HepG2 (cell line): Measurements from ENCODE around the gene RUSF1. TPM values are rescaled to one million over a fixed set of nuclear protein-coding genes. Genes with fewer than 3 reads are reported as not detected.
A peak's percentile ranks its signal among the peaks of the same experiment; 100 is the strongest.

Source experiments
- ARHGAP35 ChIP-seq: sonication (generic); formaldehyde crosslinking; IDR thresholded peaks from 2 replicates; pipeline ENCODE4 v1.9.0; 2022; ENCODE audit warnings: mild to moderate bottlenecking, inconsistent platforms, moderate library complexity, missing genetic modification reagents, borderline replicate concordance
- CSRNP2 ChIP-seq: sonication (generic); formaldehyde crosslinking; conservative IDR thresholded peaks from 2 replicates; pipeline ENCODE4 v1.8.0; 2022; ENCODE audit warnings: low read depth, missing genetic modification reagents
- EED ChIP-seq: sonication (generic); formaldehyde crosslinking; IDR thresholded peaks from 2 replicates; pipeline ENCODE4 v1.5.0; 2020; ENCODE audit warnings: mild to moderate bottlenecking, missing genetic modification reagents
- ESRRA ChIP-seq: sonication (generic); formaldehyde crosslinking; IDR thresholded peaks from 2 replicates; pipeline ENCODE4 v1.5.1; 2020; ENCODE audit warnings: mild to moderate bottlenecking, low read depth, missing genetic modification reagents
- EZH2 ChIP-seq: conservative IDR thresholded peaks from 2 replicates; pipeline ENCODE4 v1.6.1; 2012; ENCODE audit warnings: mild to moderate bottlenecking, low read depth, low read length, moderate library complexity
- PAXIP1 ChIP-seq: sonication (generic); formaldehyde crosslinking; conservative IDR thresholded peaks from 2 replicates; pipeline ENCODE4 v1.4.0; 2020; ENCODE audit warnings: mild to moderate bottlenecking, missing genetic modification reagents, moderate library complexity
- TBP ChIP-seq: sonication (generic); formaldehyde crosslinking; IDR thresholded peaks from 2 replicates; pipeline ENCODE4 v1.5.0; 2020; ENCODE audit warnings: missing genetic modification reagents
- TFDP1 ChIP-seq: IDR thresholded peaks from 2 replicates; pipeline ENCODE4 v1.6.1; 2016; ENCODE audit warnings: missing compliant biosample characterization, missing genetic modification reagents, borderline replicate concordance
- TGIF2 ChIP-seq: IDR thresholded peaks from 2 replicates; pipeline ENCODE4 v1.6.1; 2016; ENCODE audit warnings: control low read depth, missing compliant biosample characterization
- ZBTB38 ChIP-seq: sonication (generic); formaldehyde crosslinking; IDR thresholded peaks from 2 replicates; pipeline ENCODE4 v1.5.1; 2020; ENCODE audit warnings: mild to moderate bottlenecking, missing genetic modification reagents
- ZNF207 ChIP-seq: fragments of 450-650 bp; IDR thresholded peaks from 2 replicates; pipeline ENCODE4 v1.6.1; 2016; ENCODE audit warnings: antibody characterized with exemption, borderline replicate concordance
- ZNF225 ChIP-seq: sonication (generic); formaldehyde crosslinking; IDR thresholded peaks from 2 replicates; pipeline ENCODE4 v1.4.0; 2020; ENCODE audit warnings: mild to moderate bottlenecking, missing genetic modification reagents
- ZNF253 ChIP-seq: sonication (generic); formaldehyde crosslinking; IDR thresholded peaks from 2 replicates; pipeline ENCODE4 v1.8.0; 2022; ENCODE audit warnings: mild to moderate bottlenecking, missing genetic modification reagents, borderline replicate concordance
- ZNF30 ChIP-seq: sonication (generic); formaldehyde crosslinking; IDR thresholded peaks from 2 replicates; pipeline ENCODE4 v1.5.0; 2020; ENCODE audit warnings: mild to moderate bottlenecking, missing genetic modification reagents
- ZNF547 ChIP-seq: sonication (generic); formaldehyde crosslinking; IDR thresholded peaks from 2 replicates; pipeline ENCODE4 v1.5.1; 2020; ENCODE audit warnings: mild to moderate bottlenecking, missing genetic modification reagents
- ZNF567 ChIP-seq: sonication (generic); formaldehyde crosslinking; IDR thresholded peaks from 2 replicates; pipeline ENCODE4 v1.8.1; 2023; ENCODE audit warnings: mild to moderate bottlenecking, missing genetic modification reagents, borderline replicate concordance
- ZNF577 ChIP-seq: sonication (generic); formaldehyde crosslinking; IDR thresholded peaks from 2 replicates; pipeline ENCODE4 v1.4.0; 2020; ENCODE audit warnings: mild to moderate bottlenecking, low read depth, missing genetic modification reagents, borderline replicate concordance
- ZNF589 ChIP-seq: sonication (generic); formaldehyde crosslinking; conservative IDR thresholded peaks from 2 replicates; pipeline ENCODE4 v1.8.0; 2022; ENCODE audit warnings: mild to moderate bottlenecking, moderate library complexity, missing genetic modification reagents
- ZNF597 ChIP-seq: sonication (generic); formaldehyde crosslinking; IDR thresholded peaks from 2 replicates; pipeline ENCODE4 v1.5.0; 2020; ENCODE audit warnings: missing genetic modification reagents
- ZNF780A ChIP-seq: sonication (generic); formaldehyde crosslinking; IDR thresholded peaks from 2 replicates; pipeline ENCODE4 v1.8.0; 2022; ENCODE audit warnings: mild to moderate bottlenecking, missing genetic modification reagents, moderate library complexity
- ZNF83 ChIP-seq: sonication (generic); formaldehyde crosslinking; IDR thresholded peaks from 2 replicates; pipeline ENCODE4 v1.4.0; 2020; ENCODE audit warnings: missing genetic modification reagents, mild to moderate bottlenecking, borderline replicate concordance
- polyA plus RNA-seq, 8 experiments: library from polyadenylated mRNA; depleted of rRNA in 3 of 8; stranded (reverse) in 7 of 8; unstranded in 1 of 8; fragments of >200 nt; fragmentation: Illumina TruSeq in 4 of 8; extraction: Trizol in 4 of 8; gene quantifications; 2 replicates each; pipeline versions ENCODE4 v1.2.1 to v1.2.3, GENCODE V29; 2011 to 2016; ENCODE audit warnings: low read depth in 4 of 8, missing spikeins in 1 of 8, mixed read lengths in 1 of 8; ENCODE audit not compliant: insufficient read depth in 1 of 8
- total RNA-seq, 5 experiments: library from RNA; depleted of rRNA; stranded (reverse); fragments of >200 nt; fragmentation: Illumina TruSeq; extraction: Trizol; gene quantifications; 2 replicates each; pipeline ENCODE4 v1.2.3, GENCODE V29; 2016; ENCODE audit warnings: low read depth in 1 of 5

The RUSF1 gene
- total and polyA plus RNA-seq, 2 of the 13 experiments (the other 11 are each of a cell fraction or from before 2014, with no cell fraction given), result 40.8 to 50.2 TPM

GRCh38 chr16:31507929-31508705, at the start of gene RUSF1 (continued):
- TF ChIP-seq TFDP1 (CRISPR knock-in tag), result peak; percentile 82; the same call in 1 of the 2 replicates
- TF ChIP-seq EZH2, result no peak
- TF ChIP-seq ZNF83, result peak; percentile 95; the same call in 1 of the 2 replicates
- TF ChIP-seq ZNF577 (CRISPR knock-in tag), result no peak
- no peak for TF ChIP-seq ZNF597 (CRISPR knock-in tag)
- peak; percentile 88 for TF ChIP-seq ZNF780A
- peak; percentile 66 for TF ChIP-seq PAXIP1 (CRISPR knock-in tag)
- TF ChIP-seq TBP (CRISPR knock-in tag), result 0 out of 2 replicates have a peak, but pooled peaks have one; percentile 75
- no peak for TF ChIP-seq ZNF207
- TF ChIP-seq ARHGAP35, result peak; percentile 31; the same call in 1 of the 2 replicates
- peak; percentile 96 for TF ChIP-seq ZBTB38 (CRISPR knock-in tag)
- peak; percentile 95 for TF ChIP-seq ZNF225 (CRISPR knock-in tag)
- peak; percentile 98; the same call in 1 of the 2 replicates for TF ChIP-seq ZNF567 (CRISPR knock-in tag)
- peak; percentile 86; the same call in 1 of the 2 replicates for TF ChIP-seq ZNF547 (CRISPR knock-in tag)
- TF ChIP-seq ZNF253 (CRISPR knock-in tag), result no peak
- TF ChIP-seq EED (CRISPR knock-in tag), result peak; percentile 90
- no peak for TF ChIP-seq CSRNP2 (CRISPR knock-in tag)
- peak; percentile 79; the same call in 1 of the 2 replicates for TF ChIP-seq TGIF2 (CRISPR knock-in tag)
- TF ChIP-seq ZNF589 (CRISPR knock-in tag), result 0 out of 2 replicates have a peak, but pooled peaks have one; percentile 72
- peak; percentile 88; the same call in 1 of the 2 replicates for TF ChIP-seq ESRRA (CRISPR knock-in tag)
- TF ChIP-seq ZNF30 (CRISPR knock-in tag), result no peak
